NK-92 treated with Interleukin-12 subunit alpha and Interleukin-12 subunit beta, amount 100 ng/mL, for 24 hours (cell line): ENCODE results near the gene CBLN4.

Source experiments
- DNase-seq: peaks from one replicate; lab custom pipeline; 2025; lab: John Stamatoyannopoulos, UW

The CBLN4 gene

DNA sequence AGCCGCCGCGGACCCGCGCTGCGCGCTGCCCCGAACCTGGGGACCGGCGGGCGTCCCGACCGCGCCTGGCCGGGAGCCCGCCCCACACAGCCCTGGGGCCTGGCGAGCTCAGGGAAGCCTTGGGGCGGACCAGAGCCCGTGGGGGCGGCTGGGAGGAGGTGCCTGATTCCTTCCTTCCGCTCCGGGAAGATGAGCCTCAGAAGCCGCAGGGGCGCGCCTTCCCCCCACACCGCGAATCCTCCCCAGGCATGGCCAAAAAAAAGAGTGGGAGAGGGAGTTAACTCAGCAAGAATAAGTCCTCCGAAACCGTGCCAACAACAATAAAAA is at the start of gene CBLN4:
Gene CBLN4 (minus strand): TSS at position 131 of the 327 bp plus-strand sequence. CDS start 1,348 bp downstream, outside the sequence.
- DNase-seq = no peak

GRCh38 chr20:56043227-56043626 is 37.9 kb upstream of the CBLN4 start:
- DNase-seq = no peak

- no peak for DNase-seq
These were observed 26.9 kb upstream of the CBLN4 start for GRCh38 chr20:56032251-56032650.

DNA sequence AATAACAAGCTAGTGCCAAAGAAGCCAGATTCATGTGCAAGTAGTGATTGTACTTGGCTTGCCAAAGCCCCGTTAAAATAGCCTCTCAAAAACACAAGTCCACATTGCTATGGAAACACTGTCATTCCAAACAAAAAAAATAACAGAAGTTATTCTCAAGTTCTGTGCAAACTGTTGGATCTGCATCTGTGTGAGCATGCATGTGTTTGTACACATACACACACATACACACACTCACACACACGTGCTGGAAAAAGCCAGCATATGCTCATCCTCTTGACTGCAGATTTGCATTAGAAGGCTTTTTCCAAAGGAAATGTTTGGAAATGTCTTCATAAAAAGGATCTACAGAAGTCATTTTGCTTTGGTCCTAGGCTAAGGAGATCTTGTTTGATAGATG is 13.4 kb upstream of the CBLN4 start:
- DNase-seq = no peak

DNA sequence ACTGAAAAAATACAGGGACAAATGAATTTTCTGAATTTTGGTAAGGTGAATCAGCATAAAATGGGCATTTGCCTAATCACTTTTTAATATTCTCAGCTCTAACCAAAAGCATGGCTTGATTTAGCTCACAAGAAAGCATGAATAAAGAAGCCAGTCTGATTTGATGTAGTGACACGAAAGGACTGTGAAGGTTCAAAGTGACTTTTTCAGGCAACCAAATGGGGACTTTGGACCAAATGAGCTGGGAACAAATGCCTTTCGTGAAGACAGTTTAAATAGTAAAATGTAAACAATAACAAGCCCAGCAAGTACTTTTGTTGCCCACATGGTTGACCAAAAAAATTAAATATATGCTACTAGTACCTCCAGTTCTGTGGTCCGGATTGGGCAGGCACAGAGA is 12.9 kb upstream of the CBLN4 start:
- DNase-seq = no peak

GRCh38 chr20:56017560-56017959 is 12.2 kb upstream of the CBLN4 start:
- DNase-seq = no peak

GRCh38 chr20:56014998-56015397 is 9.7 kb upstream of the CBLN4 start:
- DNase-seq = no peak

DNA sequence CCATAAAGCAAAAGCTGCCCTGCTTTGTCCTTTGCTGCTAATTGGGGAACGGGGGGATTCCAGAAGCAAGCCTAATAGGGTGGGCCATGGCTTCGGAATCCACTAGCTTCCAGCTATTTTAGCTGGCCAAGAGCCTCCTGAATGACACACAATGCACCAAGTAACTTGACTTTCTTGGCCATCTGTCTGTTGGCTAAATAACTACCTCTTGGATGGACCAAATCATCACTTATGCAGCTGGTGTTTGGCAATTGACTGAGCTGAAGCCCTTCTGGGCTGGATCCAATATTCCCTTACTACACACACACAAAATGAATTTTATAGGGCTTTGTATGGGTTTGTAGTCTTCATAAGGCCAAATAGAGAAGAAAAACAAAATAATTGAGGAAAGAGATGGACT is 8.8 kb upstream of the CBLN4 start:
- no peak for DNase-seq

DNA sequence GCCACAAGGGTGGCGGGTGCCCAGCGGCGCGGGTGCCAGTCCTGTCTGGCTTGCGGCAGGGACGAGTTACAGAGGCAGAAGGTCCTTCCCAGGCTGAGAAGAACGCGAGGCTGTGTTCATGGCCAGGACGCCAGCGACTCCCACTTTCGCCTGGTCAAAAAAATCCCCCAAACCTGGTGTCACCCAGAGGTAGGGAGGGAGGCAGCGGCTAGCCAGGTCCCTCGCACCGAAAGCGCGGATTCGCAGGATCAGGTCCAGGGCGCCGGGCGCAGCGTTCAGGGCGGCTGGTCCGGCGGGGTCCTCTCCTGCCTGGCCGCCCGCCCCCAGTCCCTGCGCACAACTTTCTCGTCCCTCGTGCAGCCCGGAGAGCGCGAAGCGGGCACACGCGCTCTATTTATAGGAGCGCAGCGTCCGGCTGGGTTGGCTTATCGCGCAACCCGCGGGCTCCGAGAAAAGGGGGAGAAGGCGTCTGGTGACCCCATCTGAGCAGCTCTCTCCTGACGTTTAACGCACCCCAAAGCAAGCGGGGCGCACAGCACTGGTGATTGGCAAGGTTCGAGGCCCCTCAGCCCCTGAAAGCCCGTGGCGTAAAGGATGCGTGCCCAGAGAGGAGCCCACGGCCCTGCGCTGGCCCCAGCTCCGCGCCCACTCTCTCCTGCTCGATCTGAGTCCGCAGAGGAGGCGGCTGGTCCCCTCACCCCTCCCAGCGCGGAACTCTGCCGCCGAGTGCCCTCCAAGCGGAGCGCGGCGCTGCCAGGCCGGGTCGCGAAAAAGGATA is 519 bp downstream of the CBLN4 start:
- no peak for DNase-seq

- DNase-seq = no peak
These were observed 1.3 kb downstream of the CBLN4 start for GRCh38 chr20:56004007-56004406.

DNA sequence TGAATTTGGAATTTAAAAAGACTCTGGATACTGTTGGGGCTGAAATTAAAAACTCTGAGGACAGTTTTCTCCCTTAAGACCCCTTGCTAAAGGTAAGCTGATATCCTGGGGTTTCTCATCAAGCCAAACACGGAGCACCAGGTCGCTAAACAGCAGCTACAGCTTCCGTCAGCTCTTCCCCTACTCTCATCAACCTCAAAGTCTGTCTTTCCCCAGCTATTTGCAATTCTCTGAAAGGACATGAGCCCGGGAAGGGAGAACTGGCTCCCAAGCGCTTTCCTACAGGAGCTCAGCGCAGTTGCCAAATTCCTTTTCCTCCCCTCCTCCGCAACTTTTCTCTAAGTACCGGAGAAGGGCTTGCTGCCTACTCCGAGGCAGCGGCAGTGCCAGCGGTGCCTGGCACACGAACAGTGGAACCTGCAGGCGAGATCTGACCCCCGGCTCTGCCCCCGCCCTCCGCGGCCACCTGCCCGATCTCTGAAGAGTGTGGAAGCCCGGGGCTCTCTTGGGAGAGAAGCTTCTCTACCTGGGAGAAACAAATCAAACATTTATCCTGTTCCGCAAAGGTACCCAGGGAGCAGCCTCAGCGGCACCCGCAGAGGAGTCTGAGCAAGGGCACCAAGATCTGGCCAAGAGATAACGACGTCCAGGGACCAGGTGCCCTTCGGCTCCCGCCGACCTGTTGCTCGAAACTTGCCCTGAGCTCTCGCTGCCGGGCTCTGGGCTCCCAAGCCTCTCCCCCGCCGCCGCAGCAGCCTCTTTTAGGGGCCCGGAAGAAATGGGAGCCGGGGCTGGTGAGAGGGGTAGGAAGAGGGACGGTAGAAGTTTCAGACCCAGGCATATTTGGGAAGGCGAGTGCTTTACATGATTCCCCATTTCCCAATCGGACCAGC is 2.2 kb downstream of the CBLN4 start:
- DNase-seq = no peak

DNA sequence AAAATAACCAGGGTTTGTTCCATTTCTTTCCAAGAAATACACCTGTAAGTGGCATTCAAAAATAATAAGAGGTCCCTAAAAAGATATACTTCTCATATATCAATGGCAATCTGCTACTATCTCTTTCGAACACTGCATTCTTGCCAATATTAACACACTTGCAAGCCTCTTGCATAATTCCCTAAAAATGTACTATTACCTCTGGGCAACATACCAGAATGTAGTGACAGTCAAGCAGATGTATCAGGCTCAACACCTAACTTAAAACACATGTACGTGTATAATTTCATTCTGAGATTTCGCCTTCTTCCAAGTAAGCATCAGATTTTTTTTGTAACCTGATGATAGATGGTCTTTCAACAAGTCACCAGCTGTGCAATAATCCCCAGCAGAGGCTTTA is 3.4 kb downstream of the CBLN4 start:
- DNase-seq = no peak

DNA sequence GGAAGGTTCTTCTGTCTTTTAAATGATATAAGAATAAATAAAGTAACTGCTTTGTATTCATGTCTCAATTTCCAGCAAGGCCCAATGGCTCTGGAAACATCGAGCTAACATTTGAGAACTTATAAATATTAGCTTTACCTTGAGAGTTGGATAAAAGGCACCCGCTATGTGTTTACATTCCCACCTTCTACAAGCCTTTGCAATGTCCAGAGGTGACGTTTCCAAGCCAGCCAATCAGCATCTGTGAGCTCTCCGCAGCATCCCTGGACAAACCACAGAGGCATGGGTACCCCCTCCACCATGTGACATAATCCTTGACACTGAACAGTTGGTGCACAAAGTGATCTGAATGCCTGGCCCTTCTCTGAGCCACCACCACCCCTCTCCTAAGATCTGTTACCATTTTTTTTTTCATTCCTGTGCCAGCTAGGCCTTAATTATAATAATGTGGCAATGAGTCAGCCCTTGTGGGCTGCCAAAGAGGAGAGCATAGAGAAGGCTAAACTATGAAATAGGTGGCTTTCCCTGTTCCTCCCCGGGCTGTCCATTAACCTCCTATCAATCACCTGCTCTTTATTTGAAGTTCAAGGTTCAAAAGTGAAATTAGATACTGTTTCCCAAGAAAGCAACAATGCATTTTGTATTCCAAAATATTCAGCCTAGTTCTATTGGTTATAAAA is 4.1 kb downstream of the CBLN4 start:
- DNase-seq = no peak

- DNase-seq = no peak
These were observed 26.8 kb downstream of the CBLN4 start for GRCh38 chr20:55978550-55978949.

DNA sequence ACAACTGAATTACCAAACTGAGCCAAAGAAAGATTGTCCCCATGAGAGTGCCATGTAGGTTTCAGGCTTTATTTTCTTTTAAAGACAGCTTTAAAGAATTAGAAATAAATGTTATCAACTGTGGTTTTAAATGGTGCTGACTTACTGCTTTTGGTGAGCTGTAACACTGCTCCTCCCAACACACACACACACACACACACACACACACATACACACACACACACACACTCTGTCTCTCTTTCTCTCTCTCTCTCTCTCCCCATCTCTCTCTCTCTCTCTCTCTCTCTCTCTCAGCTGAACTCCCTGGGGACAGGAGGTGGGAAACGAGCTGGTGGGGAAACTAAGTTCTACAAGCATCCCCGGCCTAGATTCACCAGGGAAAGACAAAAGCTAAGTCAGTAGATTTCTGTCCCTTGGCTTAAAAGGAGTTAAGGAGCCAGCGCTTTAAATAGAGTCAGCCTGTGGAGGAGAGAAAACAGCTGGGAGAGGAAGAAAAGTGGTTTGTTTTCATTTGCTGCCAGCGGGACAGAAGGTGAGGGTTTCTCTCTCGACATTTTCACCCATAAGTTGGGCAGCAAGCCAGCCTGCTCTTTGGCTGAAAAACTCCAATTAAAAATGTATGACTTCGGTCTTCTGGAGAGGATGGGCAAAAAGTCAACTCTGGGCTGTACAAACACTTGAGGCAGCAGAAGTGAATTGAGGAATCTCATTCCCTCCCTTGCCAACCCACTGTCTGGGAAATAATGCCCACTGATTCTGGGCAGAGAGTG is 27.4 kb downstream of the CBLN4 start:
- DNase-seq = no peak

- no peak for DNase-seq
These were observed 30.7 kb downstream of the CBLN4 start for GRCh38 chr20:55974491-55975202.

DNA sequence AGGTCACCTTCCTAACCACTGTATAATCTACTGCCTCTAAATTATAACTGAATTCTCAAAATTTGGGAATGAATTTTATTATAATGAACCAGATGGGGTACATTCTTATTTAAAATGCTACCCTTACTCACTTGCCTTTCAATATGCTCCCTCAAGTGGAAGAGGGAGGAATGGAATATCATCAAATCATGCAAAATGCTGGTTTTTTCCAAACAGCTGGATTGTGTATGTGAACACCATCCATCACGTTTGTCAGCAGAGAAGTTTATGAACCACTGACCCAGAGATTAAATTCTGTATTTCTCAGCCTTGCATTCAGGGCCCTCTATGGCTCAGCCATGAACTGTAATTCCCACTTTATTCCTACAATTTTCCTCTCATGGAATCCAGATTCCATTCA is 40.5 kb downstream of the CBLN4 start:
- no peak for DNase-seq

DNA sequence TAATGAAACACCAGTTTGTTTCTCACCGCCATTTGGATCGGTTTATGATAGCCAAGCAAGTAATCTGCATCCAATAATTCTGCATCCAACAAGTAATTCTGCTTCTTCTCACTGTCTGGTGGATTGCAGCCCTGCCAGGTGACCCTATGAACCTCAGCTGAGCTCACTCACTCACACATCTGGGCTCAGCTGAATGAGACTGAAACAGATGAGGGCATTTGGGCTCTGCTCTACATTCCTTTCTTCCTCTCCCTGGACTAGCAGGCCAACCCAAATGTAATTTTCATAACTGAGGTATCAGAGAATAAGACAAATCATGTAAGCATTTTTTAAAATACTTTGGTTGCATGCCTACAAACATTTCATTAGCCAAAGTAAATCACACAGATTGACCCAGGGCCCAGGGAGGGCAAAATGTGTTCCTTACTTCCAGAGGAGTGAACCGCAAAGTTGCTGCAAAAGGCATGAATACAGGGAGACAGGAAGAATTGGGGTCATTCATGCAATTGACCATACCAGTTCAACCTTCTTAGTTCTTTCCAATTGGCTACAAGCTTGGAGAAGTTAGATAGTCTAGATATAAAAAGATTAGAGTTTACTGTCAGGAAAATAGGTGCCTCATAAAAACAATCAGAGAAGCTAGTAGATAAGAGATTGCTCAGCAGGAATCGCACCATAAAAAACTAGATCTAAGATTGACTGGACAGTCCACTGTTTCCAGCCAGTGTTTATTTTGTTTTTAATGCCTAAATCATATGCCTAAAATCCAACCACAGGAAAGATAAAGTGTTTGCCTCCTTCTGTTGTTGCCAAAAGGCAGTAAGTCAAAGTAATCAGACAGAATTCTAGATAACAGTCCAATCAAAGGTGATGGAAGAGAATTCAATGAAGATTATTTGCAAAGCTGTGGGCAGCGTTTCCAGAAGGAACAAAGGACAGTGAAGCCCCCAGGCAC is 43.7 kb downstream of the CBLN4 start:
- DNase-seq = no peak

DNA sequence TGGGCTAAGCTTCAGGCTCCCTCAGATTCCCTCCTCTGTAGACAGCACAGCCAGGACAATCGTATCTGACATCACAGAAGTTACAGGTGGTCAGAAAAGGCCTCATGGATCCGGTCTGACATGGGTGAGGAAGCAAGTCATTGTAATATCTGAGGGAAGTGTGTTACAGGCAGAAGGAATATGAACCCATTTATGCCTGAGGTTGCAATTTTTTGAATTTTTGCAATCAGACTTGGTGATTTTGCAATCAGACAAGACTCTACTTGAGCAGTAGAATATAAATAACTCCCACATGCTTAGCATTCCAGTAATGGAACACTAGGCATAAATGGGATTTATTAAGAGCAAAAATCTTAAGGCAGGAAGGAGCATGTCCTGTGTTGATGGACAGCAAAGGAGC is 52.1 kb downstream of the CBLN4 start:
- no peak for DNase-seq

GRCh38 chr20:55947701-55948100 is 57.6 kb downstream of the CBLN4 start:
- no peak for DNase-seq
